GM12878 (cell line): Measurements from ENCODE around the gene PCSK6. TPM values are rescaled to one million over a fixed set of nuclear protein-coding genes. Genes with fewer than 3 reads are reported as not detected.
A peak's percentile ranks its signal among the peaks of the same experiment; 100 is the strongest.

Source experiments
- ATF7 ChIP-seq: fragments of 450-650 bp; IDR thresholded peaks from 2 replicates; pipeline ENCODE4 v1.6.1; 2016; ENCODE audit warnings: low read depth, mild to moderate bottlenecking
- CBX5 ChIP-seq: sonication (generic); IDR thresholded peaks from 2 replicates; pipeline ENCODE4 v1.6.1; 2016; ENCODE audit warnings: low read depth, moderate library complexity, mild to moderate bottlenecking, inconsistent platforms
- EGR1 ChIP-seq, 2 experiments: IDR thresholded peaks; 1 replicate in 1 of 2; 2 replicates in 1 of 2; pipeline ENCODE4 v1.6.1; 2011 to 2012; ENCODE audit warnings: low read depth in 2 of 2, low read length in 2 of 2, borderline replicate concordance in 1 of 2, mild to moderate bottlenecking in 1 of 2, moderate library complexity in 1 of 2
- HDAC2 ChIP-seq: fragments of 200-600 bp; sonication (generic); IDR thresholded peaks from 2 replicates; pipeline ENCODE4 v1.6.1; 2017
- LARP7 ChIP-seq: fragments of 450-650 bp; IDR thresholded peaks from 2 replicates; pipeline ENCODE4 v1.6.1; 2017; ENCODE audit warnings: mild to moderate bottlenecking
- NR2C1 ChIP-seq: fragments of 450-650 bp; IDR thresholded peaks from 2 replicates; pipeline ENCODE4 v1.6.1; 2017; ENCODE audit warnings: antibody characterized with exemption, mild to moderate bottlenecking, moderate library complexity
- PBX3 ChIP-seq: IDR thresholded peaks from 2 replicates; pipeline ENCODE4 v1.6.1; 2011; ENCODE audit warnings: mild to moderate bottlenecking, low read depth, low read length, moderate library complexity; ENCODE audit not compliant: insufficient replicate concordance
- PML ChIP-seq: IDR thresholded peaks from 2 replicates; pipeline ENCODE4 v1.6.1; 2012; ENCODE audit warnings: low read length, inconsistent platforms
- RELB ChIP-seq: fragments of 450-650 bp; IDR thresholded peaks from 2 replicates; pipeline ENCODE4 v1.6.1; 2017; ENCODE audit warnings: low read depth, mild to moderate bottlenecking, moderate library complexity
- SPI1 ChIP-seq: IDR thresholded peaks from 2 replicates; pipeline ENCODE4 v1.6.1; 2011; ENCODE audit warnings: low read depth, mild to moderate bottlenecking, low read length, moderate library complexity, borderline replicate concordance; ENCODE audit not compliant: insufficient read depth
- SREBF1 ChIP-seq: IDR thresholded peaks from 2 replicates; pipeline ENCODE4 v1.6.1; 2012; ENCODE audit warnings: mild to moderate bottlenecking, low read length
- SREBF2 ChIP-seq: IDR thresholded peaks from 2 replicates; pipeline ENCODE4 v1.6.1; 2012; ENCODE audit warnings: mild to moderate bottlenecking, low read length
- SUZ12 ChIP-seq: fragments of 200-600 bp; sonication (generic); IDR thresholded peaks from one replicate; pipeline ENCODE4 v1.6.1; 2018; ENCODE audit warnings: antibody characterized with exemption, mild to moderate bottlenecking; ENCODE audit not compliant: unreplicated experiment
- TCF3 ChIP-seq: IDR thresholded peaks from 2 replicates; pipeline ENCODE4 v1.6.1; 2012; ENCODE audit warnings: low read depth, mild to moderate bottlenecking, low read length, borderline replicate concordance; ENCODE audit not compliant: insufficient read depth
- ZNF687 ChIP-seq: fragments of 450-650 bp; IDR thresholded peaks from 2 replicates; pipeline ENCODE4 v1.6.1; 2017; ENCODE audit warnings: mild to moderate bottlenecking, moderate library complexity
- ZSCAN29 ChIP-seq: fragments of 450-650 bp; IDR thresholded peaks from 2 replicates; pipeline ENCODE4 v1.6.1; 2017; ENCODE audit warnings: mild to moderate bottlenecking, moderate library complexity
- polyA plus RNA-seq, 11 experiments: library from polyadenylated mRNA; depleted of rRNA in 4 of 11; unstranded in 6 of 11; stranded (reverse) in 5 of 11; fragments of >200 nt; fragmentation: Nextera tagmentation in 4 of 11; fragmentation: Illumina TruSeq in 1 of 11; extraction: Ambion mirVana in 4 of 11; extraction: Trizol in 1 of 11; gene quantifications; 1 replicate in 1 of 11; 2 replicates in 10 of 11; pipeline versions ENCODE4 v1.2.1 to v1.2.3, GENCODE V29; 2011 to 2016; ENCODE audit warnings: inconsistent platforms in 2 of 11, missing spikeins in 2 of 11, low read depth in 1 of 11
- total RNA-seq, 4 experiments: library from RNA; depleted of rRNA in 3 of 4; stranded (reverse); fragments of >200 nt in 3 of 4; fragmentation: Illumina TruSeq in 1 of 4; extraction: Trizol in 1 of 4; gene quantifications; 2 replicates each; pipeline versions ENCODE4 v1.2.1 to v1.2.3, GENCODE V29; 2013 to 2021
- TF ChIP-seq, protein P1 (sequence below): IDR thresholded peaks from 2 replicates; pipeline ENCODE4 v1.6.1; 2012; ENCODE audit warnings: low read depth, low read length, improper control_type of control experiment
- TF ChIP-seq, protein P2 (sequence below): fragments of 450-650 bp; IDR thresholded peaks from 2 replicates; pipeline ENCODE4 v1.6.1; 2016; ENCODE audit warnings: mild to moderate bottlenecking
- TF ChIP-seq, protein P3 (sequence below): IDR thresholded peaks from 2 replicates; pipeline ENCODE4 v1.6.1; 2011; ENCODE audit warnings: borderline replicate concordance, low read depth, mild to moderate bottlenecking, moderate library complexity, mixed read lengths, low read length; ENCODE audit not compliant: insufficient read depth; ENCODE audit errors: extremely low read length

The PCSK6 gene
- total and polyA plus RNA-seq, 10 of the 15 experiments (the other 5 are each of a cell fraction or from before 2014, with no cell fraction given): 0.19 to 0.67 (median 0.25) TPM; not detected in 4

DNA sequence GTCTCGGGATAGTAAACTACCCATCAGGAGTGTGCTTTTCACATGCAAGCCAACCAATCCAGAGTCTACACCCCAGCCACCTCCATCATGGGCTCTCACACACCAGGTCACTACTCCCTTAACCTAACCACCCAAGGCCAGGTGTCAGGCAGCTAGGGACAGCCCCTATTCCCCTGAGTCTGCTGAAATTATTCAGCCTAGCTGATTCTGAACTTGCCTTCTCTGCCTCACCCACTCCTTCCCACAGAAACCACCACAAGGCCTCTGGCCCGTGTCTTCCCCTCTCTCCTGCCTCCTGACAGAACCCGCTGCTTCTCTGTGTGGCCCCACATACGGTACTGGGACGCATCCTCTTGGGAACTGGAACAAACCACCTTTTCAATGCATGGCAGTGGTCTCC lies 82.1 kb downstream of the PCSK6 start (continued):
- TF ChIP-seq TCF3 (peak; percentile 69), SREBF2 (no peak), PBX3 (no peak), ZSCAN29 (no peak), EGR1 (IDR thresholded peaks at IDR 0.05; ENCODE audit: borderline replicate concordance in 1 of 2, low read depth in 2 of 2, low read length in 2 of 2) (peak in 1 of 2 experiments; percentile 44; a peak in 1 of 3 replicates), RELB (no peak), ZNF687 (no peak), HDAC2 (no peak), ATF7 (0 out of 2 replicates have a peak, but pooled peaks have one; percentile 32), PML (no peak), SUZ12 (no peak), SREBF1 (no peak), NR2C1 (no peak), LARP7 (no peak), SPI1 (no peak), CBX5 (no peak)
- TF ChIP-seq, protein P1, sequence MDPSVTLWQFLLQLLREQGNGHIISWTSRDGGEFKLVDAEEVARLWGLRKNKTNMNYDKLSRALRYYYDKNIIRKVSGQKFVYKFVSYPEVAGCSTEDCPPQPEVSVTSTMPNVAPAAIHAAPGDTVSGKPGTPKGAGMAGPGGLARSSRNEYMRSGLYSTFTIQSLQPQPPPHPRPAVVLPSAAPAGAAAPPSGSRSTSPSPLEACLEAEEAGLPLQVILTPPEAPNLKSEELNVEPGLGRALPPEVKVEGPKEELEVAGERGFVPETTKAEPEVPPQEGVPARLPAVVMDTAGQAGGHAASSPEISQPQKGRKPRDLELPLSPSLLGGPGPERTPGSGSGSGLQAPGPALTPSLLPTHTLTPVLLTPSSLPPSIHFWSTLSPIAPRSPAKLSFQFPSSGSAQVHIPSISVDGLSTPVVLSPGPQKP: no peak
- TF ChIP-seq, protein P2, sequence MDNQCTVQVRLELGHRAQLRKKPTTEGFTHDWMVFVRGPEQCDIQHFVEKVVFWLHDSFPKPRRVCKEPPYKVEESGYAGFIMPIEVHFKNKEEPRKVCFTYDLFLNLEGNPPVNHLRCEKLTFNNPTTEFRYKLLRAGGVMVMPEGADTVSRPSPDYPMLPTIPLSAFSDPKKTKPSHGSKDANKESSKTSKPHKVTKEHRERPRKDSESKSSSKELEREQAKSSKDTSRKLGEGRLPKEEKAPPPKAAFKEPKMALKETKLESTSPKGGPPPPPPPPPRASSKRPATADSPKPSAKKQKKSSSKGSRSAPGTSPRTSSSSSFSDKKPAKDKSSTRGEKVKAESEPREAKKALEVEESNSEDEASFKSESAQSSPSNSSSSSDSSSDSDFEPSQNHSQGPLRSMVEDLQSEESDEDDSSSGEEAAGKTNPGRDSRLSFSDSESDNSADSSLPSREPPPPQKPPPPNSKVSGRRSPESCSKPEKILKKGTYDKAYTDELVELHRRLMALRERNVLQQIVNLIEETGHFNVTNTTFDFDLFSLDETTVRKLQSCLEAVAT: 0 out of 2 replicates have a peak, but pooled peaks have one; percentile 49
- TF ChIP-seq, protein P3, sequence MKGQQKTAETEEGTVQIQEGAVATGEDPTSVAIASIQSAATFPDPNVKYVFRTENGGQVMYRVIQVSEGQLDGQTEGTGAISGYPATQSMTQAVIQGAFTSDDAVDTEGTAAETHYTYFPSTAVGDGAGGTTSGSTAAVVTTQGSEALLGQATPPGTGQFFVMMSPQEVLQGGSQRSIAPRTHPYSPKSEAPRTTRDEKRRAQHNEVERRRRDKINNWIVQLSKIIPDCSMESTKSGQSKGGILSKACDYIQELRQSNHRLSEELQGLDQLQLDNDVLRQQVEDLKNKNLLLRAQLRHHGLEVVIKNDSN: no peak
